Measurements from ENCODE around the gene POMC.
"Not testable (repeated sequence)": the region's sequence is repeated elsewhere in the genome, so short reads cannot be mapped to it uniquely, and the experiment has no call there.

The POMC gene

GRCh38 chr2:25132693-25133092, 35.7 kb downstream of the POMC start:
- Histone ChIP-seq H3K27me3 (ENCODE audit: insufficient read depth, low read length) (peaks cover 60% of the 10 kb centered on the region), H3K4me3 (ENCODE audit: low read depth, low read length) (no peak overlapping the region), H3K4me1 (ENCODE audit: control insufficient read depth, insufficient read depth, low read length, unreplicated experiment) (peaks cover 3% of the 10 kb centered on the region), H3K27ac (ENCODE audit: low read depth, low read length) (no peak overlapping the region), H3K79me2 (ENCODE audit: control insufficient read depth, insufficient read depth, low read length, unreplicated experiment) (no peaks in the 10 kb centered on the region), H2AFZ (ENCODE audit: low read length, unreplicated experiment) (no peak overlapping the region), H3K36me3 (ENCODE audit: insufficient read depth, low read length) (no peaks in the 10 kb centered on the region)

- H3K79me2 ChIP-seq (ENCODE audit: control insufficient read depth, insufficient read depth, low read length, unreplicated experiment): no peaks in the 10 kb centered on the region
- no peaks in the 10 kb centered on the region for H3K36me3 ChIP-seq (ENCODE audit: insufficient read depth, low read length)
- peaks cover 56% of the 10 kb centered on the region for H3K27me3 ChIP-seq (ENCODE audit: insufficient read depth, low read length)
- H3K4me1 ChIP-seq (ENCODE audit: control insufficient read depth, insufficient read depth, low read length, unreplicated experiment): peaks cover 3% of the 10 kb centered on the region
- peak overlapping the region; percentile 79 for H2AFZ ChIP-seq (ENCODE audit: low read length, unreplicated experiment)
- H3K4me3 ChIP-seq (ENCODE audit: low read depth, low read length): peak overlapping the region; percentile 68
- no peak overlapping the region for H3K27ac ChIP-seq (ENCODE audit: low read depth, low read length)
Measured at GRCh38 chr2:25132299-25132635, 36.1 kb downstream of the POMC start.

GRCh38 chr2:25131567-25132298, 36.6 kb downstream of the POMC start:
- Histone ChIP-seq H3K4me1 (ENCODE audit: control insufficient read depth, insufficient read depth, low read length, unreplicated experiment) (peaks cover 3% of the 10 kb centered on the region), H3K27me3 (ENCODE audit: insufficient read depth, low read length) (peaks cover 50% of the 10 kb centered on the region), H3K4me3 (ENCODE audit: low read depth, low read length) (peak overlapping the region; percentile 68), H3K27ac (ENCODE audit: low read depth, low read length) (no peak overlapping the region), H3K79me2 (ENCODE audit: control insufficient read depth, insufficient read depth, low read length, unreplicated experiment) (no peaks in the 10 kb centered on the region), H3K36me3 (ENCODE audit: insufficient read depth, low read length) (no peaks in the 10 kb centered on the region), H2AFZ (ENCODE audit: low read length, unreplicated experiment) (peak overlapping the region; percentile 79)

GRCh38 chr2:25131253-25131566, 37.2 kb downstream of the POMC start:
- no peak overlapping the region for H3K27ac ChIP-seq (ENCODE audit: low read depth, low read length)
- no peaks in the 10 kb centered on the region for H3K79me2 ChIP-seq (ENCODE audit: control insufficient read depth, insufficient read depth, low read length, unreplicated experiment)
- peaks cover 3% of the 10 kb centered on the region for H3K4me1 ChIP-seq (ENCODE audit: control insufficient read depth, insufficient read depth, low read length, unreplicated experiment)
- H3K27me3 ChIP-seq (ENCODE audit: insufficient read depth, low read length): peaks cover 45% of the 10 kb centered on the region
- no peak overlapping the region for H2AFZ ChIP-seq (ENCODE audit: low read length, unreplicated experiment)
- H3K36me3 ChIP-seq (ENCODE audit: insufficient read depth, low read length): no peaks in the 10 kb centered on the region
- peak overlapping the region; percentile 68 for H3K4me3 ChIP-seq (ENCODE audit: low read depth, low read length)

GRCh38 chr2:25129901-25130520, 38.4 kb downstream of the POMC start:
- Histone ChIP-seq H3K36me3 (ENCODE audit: insufficient read depth, low read length) (no peaks in the 10 kb centered on the region), H3K4me1 (ENCODE audit: control insufficient read depth, insufficient read depth, low read length, unreplicated experiment) (peaks cover 3% of the 10 kb centered on the region), H3K27ac (ENCODE audit: low read depth, low read length) (no peak overlapping the region), H3K27me3 (ENCODE audit: insufficient read depth, low read length) (peaks cover 34% of the 10 kb centered on the region), H2AFZ (ENCODE audit: low read length, unreplicated experiment) (no peak overlapping the region), H3K4me3 (ENCODE audit: low read depth, low read length) (no peak overlapping the region), H3K79me2 (ENCODE audit: control insufficient read depth, insufficient read depth, low read length, unreplicated experiment) (no peaks in the 10 kb centered on the region)

- H3K79me2 ChIP-seq (ENCODE audit: control insufficient read depth, insufficient read depth, low read length, unreplicated experiment): no peaks in the 10 kb centered on the region
- peaks cover 13% of the 10 kb centered on the region for H3K27me3 ChIP-seq (ENCODE audit: insufficient read depth, low read length)
- H2AFZ ChIP-seq (ENCODE audit: low read length, unreplicated experiment): no peak overlapping the region
- no peaks in the 10 kb centered on the region for H3K36me3 ChIP-seq (ENCODE audit: insufficient read depth, low read length)
- no peak overlapping the region for H3K27ac ChIP-seq (ENCODE audit: low read depth, low read length)
- H3K4me3 ChIP-seq (ENCODE audit: low read depth, low read length): no peak overlapping the region
- H3K4me1 ChIP-seq (ENCODE audit: control insufficient read depth, insufficient read depth, low read length, unreplicated experiment): peaks cover 3% of the 10 kb centered on the region
Measured at GRCh38 chr2:25127646-25128045, 40.7 kb downstream of the POMC start.

GRCh38 chr2:25127071-25127470, 41.3 kb downstream of the POMC start:
- H3K27me3 ChIP-seq (ENCODE audit: insufficient read depth, low read length); H3K79me2 ChIP-seq (ENCODE audit: control insufficient read depth, insufficient read depth, low read length, unreplicated experiment); H3K27ac ChIP-seq (ENCODE audit: low read depth, low read length); H3K4me1 ChIP-seq (ENCODE audit: control insufficient read depth, insufficient read depth, low read length, unreplicated experiment); H2AFZ ChIP-seq (ENCODE audit: low read length, unreplicated experiment); H3K36me3 ChIP-seq (ENCODE audit: insufficient read depth, low read length); H3K4me3 ChIP-seq (ENCODE audit: low read depth, low read length): not testable (repeated sequence)

- Histone ChIP-seq H3K4me3 (ENCODE audit: low read depth, low read length) (no peak overlapping the region), H3K27ac (ENCODE audit: low read depth, low read length) (no peak overlapping the region), H2AFZ (ENCODE audit: low read length, unreplicated experiment) (no peak overlapping the region), H3K36me3 (ENCODE audit: insufficient read depth, low read length) (no peaks in the 10 kb centered on the region), H3K4me1 (ENCODE audit: control insufficient read depth, insufficient read depth, low read length, unreplicated experiment) (peaks cover 3% of the 10 kb centered on the region), H3K27me3 (ENCODE audit: insufficient read depth, low read length) (peaks cover 2% of the 10 kb centered on the region; the same call in 1 of the 2 replicates), H3K79me2 (ENCODE audit: control insufficient read depth, insufficient read depth, low read length, unreplicated experiment) (no peaks in the 10 kb centered on the region)
Measured at GRCh38 chr2:25125976-25126375, 42.4 kb downstream of the POMC start.

- peaks cover 3% of the 10 kb centered on the region for H3K4me1 ChIP-seq (ENCODE audit: control insufficient read depth, insufficient read depth, low read length, unreplicated experiment)
- no peaks in the 10 kb centered on the region for H3K79me2 ChIP-seq (ENCODE audit: control insufficient read depth, insufficient read depth, low read length, unreplicated experiment)
- no peak overlapping the region for H3K27ac ChIP-seq (ENCODE audit: low read depth, low read length)
- H3K36me3 ChIP-seq (ENCODE audit: insufficient read depth, low read length): no peaks in the 10 kb centered on the region
- H3K4me3 ChIP-seq (ENCODE audit: low read depth, low read length): no peak overlapping the region
- H2AFZ ChIP-seq (ENCODE audit: low read length, unreplicated experiment): no peak overlapping the region
- H3K27me3 ChIP-seq (ENCODE audit: insufficient read depth, low read length): no peaks in the 10 kb centered on the region
Measured at GRCh38 chr2:25125189-25125588, 43.2 kb downstream of the POMC start.

- Histone ChIP-seq H3K79me2 (ENCODE audit: control insufficient read depth, insufficient read depth, low read length, unreplicated experiment) (no peaks in the 10 kb centered on the region), H3K4me3 (ENCODE audit: low read depth, low read length) (no peak overlapping the region), H3K4me1 (ENCODE audit: control insufficient read depth, insufficient read depth, low read length, unreplicated experiment) (peaks cover 3% of the 10 kb centered on the region), H3K27me3 (ENCODE audit: insufficient read depth, low read length) (no peaks in the 10 kb centered on the region), H2AFZ (ENCODE audit: low read length, unreplicated experiment) (no peak overlapping the region), H3K27ac (ENCODE audit: low read depth, low read length) (no peak overlapping the region), H3K36me3 (ENCODE audit: insufficient read depth, low read length) (no peaks in the 10 kb centered on the region)
Measured at GRCh38 chr2:25123682-25124081, 44.7 kb downstream of the POMC start.

- Histone ChIP-seq H3K4me3 (ENCODE audit: low read depth, low read length) (no peak overlapping the region), H2AFZ (ENCODE audit: low read length, unreplicated experiment) (no peak overlapping the region), H3K27me3 (ENCODE audit: insufficient read depth, low read length) (no peaks in the 10 kb centered on the region), H3K27ac (ENCODE audit: low read depth, low read length) (no peak overlapping the region), H3K36me3 (ENCODE audit: insufficient read depth, low read length) (no peaks in the 10 kb centered on the region), H3K79me2 (ENCODE audit: control insufficient read depth, insufficient read depth, low read length, unreplicated experiment) (no peaks in the 10 kb centered on the region), H3K4me1 (ENCODE audit: control insufficient read depth, insufficient read depth, low read length, unreplicated experiment) (no peaks in the 10 kb centered on the region)
Measured at GRCh38 chr2:25122367-25122766, 46.0 kb downstream of the POMC start.
